Measurements from ENCODE around the gene CCAR1.
"Not testable (repeated sequence)": the region's sequence is repeated elsewhere in the genome, so short reads cannot be mapped to it uniquely, and the experiment has no call there.

The CCAR1 gene

DNA sequence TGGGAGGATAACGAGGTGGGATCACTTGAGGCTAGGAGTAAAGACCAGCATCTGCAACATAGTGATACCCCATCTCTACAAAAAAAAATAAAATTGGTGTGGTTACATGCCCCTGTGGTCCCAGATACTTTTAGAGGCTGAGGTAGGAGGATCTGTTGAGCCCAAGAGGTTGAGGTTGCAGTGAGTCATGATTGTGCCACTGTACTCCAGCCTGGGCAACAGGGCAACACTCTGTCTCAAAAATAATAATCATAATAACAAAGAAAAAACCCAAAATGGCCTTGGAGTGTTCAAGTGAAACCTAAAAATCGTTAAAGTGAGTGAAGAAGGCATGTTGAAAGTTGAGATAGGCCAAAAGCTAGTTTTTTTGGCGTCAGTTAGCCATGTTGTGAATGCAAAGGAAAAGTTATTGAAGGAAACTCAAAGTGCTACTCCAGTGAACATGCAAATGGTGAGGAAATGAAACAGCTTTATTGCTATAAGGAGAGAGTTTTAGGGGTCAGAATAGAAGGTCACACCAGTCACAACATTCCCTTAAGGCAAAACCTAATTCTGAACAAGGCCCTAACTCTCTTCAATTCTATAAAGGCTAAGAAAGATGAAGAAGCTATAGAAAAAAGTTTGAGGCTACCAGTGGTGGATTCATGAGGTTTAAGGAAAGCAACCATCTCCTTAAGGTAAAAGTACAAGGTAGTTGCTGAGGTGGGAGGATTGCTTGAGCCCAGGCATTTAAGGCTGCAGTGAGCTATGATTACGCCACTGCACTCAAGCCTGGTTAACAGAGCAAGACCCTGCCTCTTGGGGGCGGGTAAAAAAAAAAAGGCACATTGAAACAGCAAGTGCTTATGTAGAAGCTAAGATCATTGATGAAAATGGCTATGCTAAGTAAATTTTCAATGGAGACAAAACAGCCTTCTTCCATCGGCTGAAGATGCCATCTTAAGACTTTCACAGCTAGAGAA, 60.9 kb downstream of the CCAR1 start:
- no peaks in the 10 kb centered on the region for H3K9me3 ChIP-seq (ENCODE audit: insufficient read depth, low read depth, low read length)
- H3K27me3 ChIP-seq (ENCODE audit: insufficient read depth, low read length), result no peaks in the 10 kb centered on the region
- no peaks in the 10 kb centered on the region for H3K4me1 ChIP-seq (ENCODE audit: insufficient read depth, low read length)
- H3K36me3 ChIP-seq (ENCODE audit: insufficient read depth, low read depth, low read length), result peaks cover 90% of the 10 kb centered on the region
- no peak overlapping the region for H3K27ac ChIP-seq (ENCODE audit: low read length)
- H3K9ac ChIP-seq (ENCODE audit: low read depth, low read length), result no peak overlapping the region
- H3K4me3 ChIP-seq (ENCODE audit: low read length), result no peak overlapping the region

DNA sequence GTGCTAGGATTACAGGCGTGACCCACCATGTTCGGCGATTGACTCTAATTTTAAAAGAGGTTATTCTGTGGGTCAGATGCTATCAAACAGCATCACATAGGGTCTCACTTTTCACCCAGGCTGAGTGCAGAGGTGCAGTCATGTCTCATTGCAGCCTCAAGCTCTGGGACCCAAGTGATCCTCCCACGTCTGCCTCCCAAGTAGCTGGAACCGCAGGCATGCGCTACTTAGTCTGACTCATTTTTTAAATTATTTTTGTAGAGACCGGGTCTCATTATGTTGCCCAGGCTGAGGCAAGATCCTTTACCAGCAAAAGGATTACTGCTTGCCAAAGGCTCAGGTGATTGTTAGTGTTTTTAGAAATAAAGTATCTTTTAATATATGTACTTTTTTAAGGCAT, 63.4 kb downstream of the CCAR1 start:
- Histone ChIP-seq H3K9me3 (ENCODE audit: insufficient read depth, low read depth, low read length) (no peaks in the 10 kb centered on the region), H3K9ac (ENCODE audit: low read depth, low read length) (no peak overlapping the region), H3K4me1 (ENCODE audit: insufficient read depth, low read length) (no peaks in the 10 kb centered on the region), H3K4me3 (ENCODE audit: low read length) (no peak overlapping the region), H3K27ac (ENCODE audit: low read length) (no peak overlapping the region), H3K36me3 (ENCODE audit: insufficient read depth, low read depth, low read length) (peaks cover 90% of the 10 kb centered on the region), H3K27me3 (ENCODE audit: insufficient read depth, low read length) (no peaks in the 10 kb centered on the region)

DNA sequence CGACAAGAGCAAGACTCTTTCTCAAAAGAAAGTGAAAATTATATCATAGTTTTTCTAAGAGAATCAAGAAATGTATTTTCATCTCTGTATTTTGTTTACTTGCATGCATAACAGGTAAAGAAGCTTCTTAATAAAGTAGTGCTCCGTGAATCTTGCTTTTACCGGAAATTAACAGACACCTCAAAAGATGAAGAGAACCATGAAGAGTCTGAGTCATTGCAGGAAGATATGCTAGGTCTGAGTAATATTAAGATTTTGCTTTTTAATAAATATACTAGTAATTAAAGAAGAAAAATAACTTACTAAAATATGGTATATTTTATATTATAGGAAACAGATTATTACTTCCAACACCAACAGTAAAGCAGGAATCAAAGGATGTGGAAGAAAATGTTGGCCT, 66.8 kb downstream of the CCAR1 start:
- Histone ChIP-seq H3K36me3 (ENCODE audit: insufficient read depth, low read depth, low read length) (peaks cover 96% of the 10 kb centered on the region), H3K4me3 (ENCODE audit: low read length) (no peak overlapping the region), H3K9me3 (ENCODE audit: insufficient read depth, low read depth, low read length) (no peaks in the 10 kb centered on the region), H3K9ac (ENCODE audit: low read depth, low read length) (no peak overlapping the region), H3K4me1 (ENCODE audit: insufficient read depth, low read length) (no peaks in the 10 kb centered on the region), H3K27ac (ENCODE audit: low read length) (no peak overlapping the region), H3K27me3 (ENCODE audit: insufficient read depth, low read length) (no peaks in the 10 kb centered on the region)

- Histone ChIP-seq H3K27ac (ENCODE audit: low read length) (no peak overlapping the region), H3K36me3 (ENCODE audit: insufficient read depth, low read depth, low read length) (peaks cover 100% of the 10 kb centered on the region)
These were observed 69.4 kb downstream of the CCAR1 start for GRCh38 chr10:68790476-68790875.

GRCh38 chr10:68792115-68792514, 71.1 kb downstream of the CCAR1 start:
- Histone ChIP-seq H3K36me3 (ENCODE audit: insufficient read depth, low read depth, low read length) (peaks cover 98% of the 10 kb centered on the region), H3K4me1 (ENCODE audit: insufficient read depth, low read length) (no peaks in the 10 kb centered on the region), H3K27me3 (ENCODE audit: insufficient read depth, low read length) (no peaks in the 10 kb centered on the region), H3K9me3 (ENCODE audit: insufficient read depth, low read depth, low read length) (no peaks in the 10 kb centered on the region), H3K27ac (ENCODE audit: low read length) (no peak overlapping the region), H3K9ac (ENCODE audit: low read depth, low read length) (no peak overlapping the region), H3K4me3 (ENCODE audit: low read length) (no peak overlapping the region)

More at GRCh38 chr10:68790476-68790875, 69.4 kb downstream of the CCAR1 start:
- Histone ChIP-seq H3K9ac (ENCODE audit: low read depth, low read length) (no peak overlapping the region), H3K9me3 (ENCODE audit: insufficient read depth, low read depth, low read length) (no peaks in the 10 kb centered on the region), H3K4me3 (ENCODE audit: low read length) (no peak overlapping the region), H3K4me1 (ENCODE audit: insufficient read depth, low read length) (no peaks in the 10 kb centered on the region), H3K27me3 (ENCODE audit: insufficient read depth, low read length) (no peaks in the 10 kb centered on the region)

GRCh38 chr10:68795886-68796532, 75.0 kb downstream of the CCAR1 start:
- H3K4me3 ChIP-seq (ENCODE audit: low read length), result no peak overlapping the region
- peaks cover 59% of the 10 kb centered on the region for H3K36me3 ChIP-seq (ENCODE audit: insufficient read depth, low read depth, low read length)
- no peak overlapping the region for H3K27ac ChIP-seq (ENCODE audit: low read length)
- no peak overlapping the region for H3K9ac ChIP-seq (ENCODE audit: low read depth, low read length)
- H3K9me3 ChIP-seq (ENCODE audit: insufficient read depth, low read depth, low read length), result no peaks in the 10 kb centered on the region
- H3K4me1 ChIP-seq (ENCODE audit: insufficient read depth, low read length), result no peaks in the 10 kb centered on the region
- H3K27me3 ChIP-seq (ENCODE audit: insufficient read depth, low read length), result no peaks in the 10 kb centered on the region

GRCh38 chr10:68796605-68797004, 75.6 kb downstream of the CCAR1 start:
- Histone ChIP-seq H3K36me3 (ENCODE audit: insufficient read depth, low read depth, low read length) (peaks cover 53% of the 10 kb centered on the region), H3K4me1 (ENCODE audit: insufficient read depth, low read length) (no peaks in the 10 kb centered on the region), H3K4me3 (ENCODE audit: low read length) (no peak overlapping the region), H3K9me3 (ENCODE audit: insufficient read depth, low read depth, low read length) (no peaks in the 10 kb centered on the region), H3K27me3 (ENCODE audit: insufficient read depth, low read length) (no peaks in the 10 kb centered on the region), H3K9ac (ENCODE audit: low read depth, low read length) (no peak overlapping the region), H3K27ac (ENCODE audit: low read length) (no peak overlapping the region)

- Histone ChIP-seq H3K27ac (ENCODE audit: low read length) (no peak overlapping the region), H3K36me3 (ENCODE audit: insufficient read depth, low read depth, low read length) (peaks cover 17% of the 10 kb centered on the region; the same call in 1 of the 2 replicates), H3K27me3 (ENCODE audit: insufficient read depth, low read length) (no peaks in the 10 kb centered on the region), H3K4me3 (ENCODE audit: low read length) (no peak overlapping the region), H3K4me1 (ENCODE audit: insufficient read depth, low read length) (no peaks in the 10 kb centered on the region), H3K9me3 (ENCODE audit: insufficient read depth, low read depth, low read length) (no peaks in the 10 kb centered on the region), H3K9ac (ENCODE audit: low read depth, low read length) (no peak overlapping the region)
These were observed 79.2 kb downstream of the CCAR1 start for GRCh38 chr10:68800211-68800610.

GRCh38 chr10:68804692-68805091, 83.7 kb downstream of the CCAR1 start:
- H3K9ac ChIP-seq (ENCODE audit: low read depth, low read length), result no peak overlapping the region
- no peaks in the 10 kb centered on the region for H3K9me3 ChIP-seq (ENCODE audit: insufficient read depth, low read depth, low read length)
- no peaks in the 10 kb centered on the region for H3K4me1 ChIP-seq (ENCODE audit: insufficient read depth, low read length)
- no peak overlapping the region for H3K4me3 ChIP-seq (ENCODE audit: low read length)
- no peaks in the 10 kb centered on the region for H3K27me3 ChIP-seq (ENCODE audit: insufficient read depth, low read length)
- no peaks in the 10 kb centered on the region for H3K36me3 ChIP-seq (ENCODE audit: insufficient read depth, low read depth, low read length)
- H3K27ac ChIP-seq (ENCODE audit: low read length), result no peak overlapping the region

GRCh38 chr10:68810830-68811229, 89.8 kb downstream of the CCAR1 start:
- H3K36me3 ChIP-seq (ENCODE audit: insufficient read depth, low read depth, low read length); H3K9me3 ChIP-seq (ENCODE audit: insufficient read depth, low read depth, low read length); H3K27ac ChIP-seq (ENCODE audit: low read length); H3K4me3 ChIP-seq (ENCODE audit: low read length); H3K4me1 ChIP-seq (ENCODE audit: insufficient read depth, low read length); H3K9ac ChIP-seq (ENCODE audit: low read depth, low read length); H3K27me3 ChIP-seq (ENCODE audit: insufficient read depth, low read length): not testable (repeated sequence)

DNA sequence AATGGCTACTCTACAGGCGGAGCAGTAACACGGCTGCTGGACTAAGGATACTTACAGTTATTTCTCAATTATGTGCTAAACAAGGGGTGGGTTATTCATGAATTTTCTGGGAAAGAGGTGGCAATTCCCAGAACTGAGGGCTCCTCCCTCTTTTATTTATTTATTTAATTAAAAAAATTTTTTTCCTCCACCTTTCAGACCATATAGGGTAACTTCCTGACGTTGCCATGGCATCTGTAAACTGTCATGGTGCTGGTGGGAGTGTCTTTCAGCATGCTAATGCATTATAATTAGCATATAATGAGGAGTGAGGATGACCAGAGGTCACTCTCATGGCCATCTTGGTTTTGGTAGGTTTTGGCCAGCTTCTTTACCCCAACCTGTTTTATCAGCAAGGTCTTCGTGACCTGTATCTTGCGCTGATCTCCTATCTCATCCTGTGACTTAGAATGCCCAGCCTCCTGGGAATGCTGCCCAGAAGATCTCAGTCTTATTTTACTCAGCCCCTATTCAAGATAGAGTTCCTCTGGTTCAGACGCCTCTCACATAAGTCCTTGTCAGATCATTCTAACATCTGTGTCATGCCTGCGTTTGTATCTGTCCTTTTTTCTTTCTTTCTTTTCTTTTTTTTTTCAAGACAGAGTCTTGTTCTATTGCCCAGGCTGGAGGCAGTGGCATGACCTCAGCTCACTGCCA, 90.4 kb downstream of the CCAR1 start:
- H3K4me1 ChIP-seq (ENCODE audit: insufficient read depth, low read length), result peaks cover 3% of the 10 kb centered on the region; the same call in 1 of the 2 replicates
- no peaks in the 10 kb centered on the region for H3K9me3 ChIP-seq (ENCODE audit: insufficient read depth, low read depth, low read length)
- no peaks in the 10 kb centered on the region for H3K36me3 ChIP-seq (ENCODE audit: insufficient read depth, low read depth, low read length)
- no peak overlapping the region for H3K4me3 ChIP-seq (ENCODE audit: low read length)
- no peak overlapping the region for H3K9ac ChIP-seq (ENCODE audit: low read depth, low read length)
- no peak overlapping the region for H3K27ac ChIP-seq (ENCODE audit: low read length)
- H3K27me3 ChIP-seq (ENCODE audit: insufficient read depth, low read length), result no peaks in the 10 kb centered on the region

Data from iPS-20b (cell line).